ENCODE data around the gene SH3BP4. TPM values are rescaled to one million over a fixed set of nuclear protein-coding genes. Genes with fewer than 3 reads are reported as not detected.

Gene SH3BP4
- total RNA-seq, 1 donor from 2014 or later = 115 TPM

GRCh38 chr2:235052514-235053354 lies 100.9 kb downstream of the SH3BP4 start:
- Histone ChIP-seq H3K36me3 (ENCODE audit: control insufficient read depth, insufficient read depth, low read length) (peaks cover 4% of the 10 kb centered on the region), H3K27me3 (ENCODE audit: control insufficient read depth, insufficient read depth, low read length) (no peaks in the 10 kb centered on the region), H3K4me3 (ENCODE audit: low read depth, low read length) (no peak overlapping the region)
- no peak for DNase-seq (ENCODE audit: low read depth)
- no peak for TF ChIP-seq CTCF (IDR thresholded peaks at IDR 0.05; ENCODE audit: insufficient read depth, low read length, poor library complexity, severe bottlenecking)

GRCh38 chr2:235053651-235054050 lies 101.8 kb downstream of the SH3BP4 start:
- DNase-seq (ENCODE audit: low read depth) = no peak
- Histone ChIP-seq H3K27me3 (ENCODE audit: control insufficient read depth, insufficient read depth, low read length) (no peaks in the 10 kb centered on the region), H3K36me3 (ENCODE audit: control insufficient read depth, insufficient read depth, low read length) (peaks cover 4% of the 10 kb centered on the region), H3K4me3 (ENCODE audit: low read depth, low read length) (no peak overlapping the region)
- TF ChIP-seq CTCF (IDR thresholded peaks at IDR 0.05; ENCODE audit: insufficient read depth, low read length, poor library complexity, severe bottlenecking) = no peak

GRCh38 chr2:235054475-235054874 lies 102.7 kb downstream of the SH3BP4 start:
- no peak overlapping the region for H3K4me3 ChIP-seq (ENCODE audit: low read depth, low read length)
- no peak for DNase-seq (ENCODE audit: low read depth)
- H3K36me3 ChIP-seq (ENCODE audit: control insufficient read depth, insufficient read depth, low read length) = peaks cover 4% of the 10 kb centered on the region
- no peaks in the 10 kb centered on the region for H3K27me3 ChIP-seq (ENCODE audit: control insufficient read depth, insufficient read depth, low read length)
- no peak for TF ChIP-seq CTCF (IDR thresholded peaks at IDR 0.05; ENCODE audit: insufficient read depth, low read length, poor library complexity, severe bottlenecking)

- TF ChIP-seq CTCF (IDR thresholded peaks at IDR 0.05; ENCODE audit: insufficient read depth, low read length, poor library complexity, severe bottlenecking) = no peak
- no peak for DNase-seq (ENCODE audit: low read depth)
- peaks cover 4% of the 10 kb centered on the region for H3K36me3 ChIP-seq (ENCODE audit: control insufficient read depth, insufficient read depth, low read length)
- no peak overlapping the region for H3K4me3 ChIP-seq (ENCODE audit: low read depth, low read length)
- no peaks in the 10 kb centered on the region for H3K27me3 ChIP-seq (ENCODE audit: control insufficient read depth, insufficient read depth, low read length)
Measured at GRCh38 chr2:235054919-235055318, 103.1 kb downstream of the SH3BP4 start.

DNA sequence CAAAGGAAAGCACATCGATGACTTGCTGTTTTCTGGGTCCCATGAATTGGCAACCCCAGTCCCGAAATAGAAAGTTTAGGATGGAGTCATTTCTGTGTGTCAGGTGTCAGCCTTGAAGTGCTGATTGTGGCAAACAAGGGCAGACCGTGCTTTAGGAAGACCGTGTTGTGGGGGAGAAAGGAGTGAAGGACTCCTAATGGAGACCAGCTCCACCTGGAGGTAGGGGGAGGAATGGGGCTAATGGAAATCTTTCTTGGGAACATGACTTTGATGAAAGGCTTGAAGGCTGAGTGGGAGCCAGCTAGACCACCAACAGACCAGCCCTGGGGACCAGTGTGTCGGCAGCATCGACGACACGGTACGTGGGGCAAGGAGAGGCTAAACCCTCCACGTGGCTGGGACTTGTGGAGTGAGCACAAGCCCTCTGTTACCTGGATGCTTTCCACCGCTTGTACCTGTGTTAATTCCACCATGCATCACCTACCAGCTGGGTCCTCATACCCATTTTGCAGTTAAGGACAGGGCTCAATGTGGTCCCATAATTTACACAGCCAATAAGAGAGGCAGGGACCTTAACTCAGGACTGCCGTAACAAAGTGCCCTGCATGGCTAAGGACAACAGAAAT lies 104.2 kb downstream of the SH3BP4 start:
- no peak for DNase-seq (ENCODE audit: low read depth)
- Histone ChIP-seq H3K36me3 (ENCODE audit: control insufficient read depth, insufficient read depth, low read length) (peaks cover 4% of the 10 kb centered on the region), H3K27me3 (ENCODE audit: control insufficient read depth, insufficient read depth, low read length) (no peaks in the 10 kb centered on the region), H3K4me3 (ENCODE audit: low read depth, low read length) (no peak overlapping the region)
- TF ChIP-seq CTCF (IDR thresholded peaks at IDR 0.05; ENCODE audit: insufficient read depth, low read length, poor library complexity, severe bottlenecking) = peak; percentile 48
